ENCODE data around the gene MYO5B. TPM values are rescaled to one million over a fixed set of nuclear protein-coding genes. Genes with fewer than 3 reads are reported as not detected.

The MYO5B gene
- total RNA-seq, 1 donor from 2014 or later = 31.3 TPM

DNA sequence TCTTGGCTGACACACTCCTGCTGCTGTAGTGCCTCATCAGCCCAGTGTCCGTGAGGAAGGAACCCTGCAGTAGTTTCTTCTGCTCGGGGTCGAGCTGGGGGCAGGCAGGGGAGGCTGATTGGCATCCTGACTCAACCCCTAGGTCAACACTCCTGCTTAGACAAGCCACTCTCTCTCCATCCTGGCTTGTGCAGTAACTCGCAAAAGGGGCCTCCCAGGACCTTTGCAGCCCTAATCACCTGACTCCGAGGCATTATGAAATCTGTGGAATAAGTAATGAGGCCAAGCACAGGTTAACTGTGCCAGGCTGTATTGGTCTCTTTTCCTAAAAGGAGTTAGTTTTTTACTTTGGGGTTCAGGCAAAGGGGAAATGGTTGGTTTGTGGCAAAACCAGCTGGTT, 289.2 kb downstream of the MYO5B start:
- Histone ChIP-seq H3K4me3 (ENCODE audit: low read depth, low read length) (no peak overlapping the region), H3K27me3 (ENCODE audit: control insufficient read depth, insufficient read depth, low read length) (no peaks in the 10 kb centered on the region), H3K36me3 (ENCODE audit: control insufficient read depth, insufficient read depth, low read length) (no peaks in the 10 kb centered on the region)
- DNase-seq (ENCODE audit: low read depth) (peak; percentile 57), FAIRE-seq (no peak)
- no peak for TF ChIP-seq CTCF (IDR thresholded peaks at IDR 0.05; ENCODE audit: insufficient read depth, low read length, severe bottlenecking)

GRCh38 chr18:49904871-49905555, 289.9 kb downstream of the MYO5B start:
- FAIRE-seq (peak; percentile 96), DNase-seq (ENCODE audit: low read depth) (peak; percentile 63)
- no peaks in the 10 kb centered on the region for H3K36me3 ChIP-seq (ENCODE audit: control insufficient read depth, insufficient read depth, low read length)
- TF ChIP-seq CTCF (IDR thresholded peaks at IDR 0.05; ENCODE audit: insufficient read depth, low read length, severe bottlenecking) = no peak
- H3K4me3 ChIP-seq (ENCODE audit: low read depth, low read length) = no peak overlapping the region
- H3K27me3 ChIP-seq (ENCODE audit: control insufficient read depth, insufficient read depth, low read length) = no peaks in the 10 kb centered on the region

GRCh38 chr18:49901862-49902340, 293.0 kb downstream of the MYO5B start:
- no peak for TF ChIP-seq CTCF (IDR thresholded peaks at IDR 0.05; ENCODE audit: insufficient read depth, low read length, severe bottlenecking)
- no peak for FAIRE-seq
- peak; percentile 54 for DNase-seq (ENCODE audit: low read depth)
- no peak overlapping the region for H3K4me3 ChIP-seq (ENCODE audit: low read depth, low read length)
- no peaks in the 10 kb centered on the region for H3K36me3 ChIP-seq (ENCODE audit: control insufficient read depth, insufficient read depth, low read length)
- no peaks in the 10 kb centered on the region for H3K27me3 ChIP-seq (ENCODE audit: control insufficient read depth, insufficient read depth, low read length)

DNA sequence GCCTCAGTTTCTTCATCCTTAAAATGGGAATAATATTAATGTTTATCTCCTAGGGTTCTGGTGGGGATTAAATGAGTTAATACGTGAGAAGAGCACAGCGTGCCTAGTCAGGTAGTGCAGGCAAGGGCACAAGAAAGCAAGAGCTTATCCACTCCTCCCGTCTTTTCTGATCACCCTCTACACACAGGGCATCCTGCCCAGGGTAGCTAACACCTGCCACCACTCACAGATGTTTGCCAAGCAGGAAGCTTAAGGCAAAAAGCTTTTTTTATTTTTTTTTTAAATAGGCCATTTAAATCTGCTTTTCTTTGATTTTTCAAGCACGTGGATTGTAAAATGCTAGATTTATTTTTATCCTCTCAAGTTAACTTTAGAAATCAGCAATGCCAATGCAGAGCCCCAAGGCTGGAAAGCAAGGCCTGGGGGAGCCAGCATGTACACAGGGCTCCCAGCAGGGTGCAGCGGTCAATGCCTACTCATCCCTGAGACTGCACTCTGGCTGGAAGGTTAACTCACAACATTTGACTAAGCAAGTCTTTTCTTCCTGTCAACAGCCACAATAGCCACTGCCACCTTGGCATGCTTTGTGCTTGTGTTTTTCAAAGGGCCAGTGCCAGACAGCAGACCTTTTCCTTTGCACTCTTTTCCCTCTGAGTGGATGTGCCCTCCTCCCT, 295.2 kb downstream of the MYO5B start:
- Histone ChIP-seq H3K36me3 (ENCODE audit: control insufficient read depth, insufficient read depth, low read length) (no peaks in the 10 kb centered on the region), H3K27me3 (ENCODE audit: control insufficient read depth, insufficient read depth, low read length) (no peaks in the 10 kb centered on the region), H3K4me3 (ENCODE audit: low read depth, low read length) (no peak overlapping the region)
- TF ChIP-seq CTCF (IDR thresholded peaks at IDR 0.05; ENCODE audit: insufficient read depth, low read length, severe bottlenecking) = no peak
- no peak for FAIRE-seq
- no peak for DNase-seq (ENCODE audit: low read depth)

DNA sequence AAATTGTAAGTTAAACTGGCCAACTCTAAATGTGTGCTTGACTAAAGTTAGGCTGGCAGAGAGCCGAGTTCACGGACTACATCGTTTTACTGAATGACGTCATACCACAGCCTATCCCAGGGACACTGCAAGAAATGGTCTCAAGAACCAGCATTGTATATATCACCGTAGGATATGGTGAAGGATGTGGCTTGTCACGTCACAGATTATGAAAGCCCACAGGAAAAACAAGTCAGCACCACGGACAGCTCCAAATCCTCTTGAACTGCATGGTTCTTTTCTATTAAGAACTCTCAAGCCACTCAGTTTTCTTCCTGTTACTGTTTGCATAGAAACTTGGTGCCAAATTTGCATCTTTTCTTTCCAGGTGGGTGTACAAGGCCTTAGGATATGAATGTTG, 296.5 kb downstream of the MYO5B start:
- FAIRE-seq (no peak), DNase-seq (ENCODE audit: low read depth) (peak; percentile 67)
- no peak for TF ChIP-seq CTCF (IDR thresholded peaks at IDR 0.05; ENCODE audit: insufficient read depth, low read length, severe bottlenecking)
- Histone ChIP-seq H3K4me3 (ENCODE audit: low read depth, low read length) (no peak overlapping the region), H3K36me3 (ENCODE audit: control insufficient read depth, insufficient read depth, low read length) (no peaks in the 10 kb centered on the region), H3K27me3 (ENCODE audit: control insufficient read depth, insufficient read depth, low read length) (no peaks in the 10 kb centered on the region)
